ENCODE measurements around the gene FAF1. TPM values are rescaled to one million over a fixed set of nuclear protein-coding genes. Genes with fewer than 3 reads are reported as not detected.

The FAF1 gene
- total RNA-seq, 2 experiments from 2014 or later = 43.5 to 44.0 TPM

- Histone ChIP-seq H3K36me3 (ENCODE audit: insufficient read depth, low read length) (no peaks in the 10 kb centered on the region), H3K9me3 (ENCODE audit: control insufficient read depth in 1 of 2, insufficient read depth in 1 of 2, low read length in 2 of 2) (peaks cover 4 to 27% of the 10 kb centered on the region in 2 experiments), H3K27me3 (ENCODE audit: control insufficient read depth in 1 of 2, insufficient read depth in 2 of 2, low read length in 2 of 2) (peaks cover 58 to 70% of the 10 kb centered on the region in 2 experiments), H3K4me3 (ENCODE audit: low read length) (no peak overlapping the region), H3K4me1 (ENCODE audit: insufficient read depth, low read length) (peaks cover 19% of the 10 kb centered on the region), H3K27ac (ENCODE audit: low read depth in 1 of 2, low read length in 2 of 2) (no peak overlapping the region)
- Mint-ChIP-seq H3K27me3 (peaks cover 70% of the 10 kb centered on the region), H3K4me3 (no peak overlapping the region), H3K27ac (no peak overlapping the region), H3K36me3 (ENCODE audit: low read depth) (no peaks in the 10 kb centered on the region), H3K9me3 (no peaks in the 10 kb centered on the region), H3K4me1 (ENCODE audit: low read depth) (peaks cover 22% of the 10 kb centered on the region)
- intact Hi-C loops (cut with DNase I, micrococcal nuclease) = no loop called here
- TF ChIP-seq, protein P1, sequence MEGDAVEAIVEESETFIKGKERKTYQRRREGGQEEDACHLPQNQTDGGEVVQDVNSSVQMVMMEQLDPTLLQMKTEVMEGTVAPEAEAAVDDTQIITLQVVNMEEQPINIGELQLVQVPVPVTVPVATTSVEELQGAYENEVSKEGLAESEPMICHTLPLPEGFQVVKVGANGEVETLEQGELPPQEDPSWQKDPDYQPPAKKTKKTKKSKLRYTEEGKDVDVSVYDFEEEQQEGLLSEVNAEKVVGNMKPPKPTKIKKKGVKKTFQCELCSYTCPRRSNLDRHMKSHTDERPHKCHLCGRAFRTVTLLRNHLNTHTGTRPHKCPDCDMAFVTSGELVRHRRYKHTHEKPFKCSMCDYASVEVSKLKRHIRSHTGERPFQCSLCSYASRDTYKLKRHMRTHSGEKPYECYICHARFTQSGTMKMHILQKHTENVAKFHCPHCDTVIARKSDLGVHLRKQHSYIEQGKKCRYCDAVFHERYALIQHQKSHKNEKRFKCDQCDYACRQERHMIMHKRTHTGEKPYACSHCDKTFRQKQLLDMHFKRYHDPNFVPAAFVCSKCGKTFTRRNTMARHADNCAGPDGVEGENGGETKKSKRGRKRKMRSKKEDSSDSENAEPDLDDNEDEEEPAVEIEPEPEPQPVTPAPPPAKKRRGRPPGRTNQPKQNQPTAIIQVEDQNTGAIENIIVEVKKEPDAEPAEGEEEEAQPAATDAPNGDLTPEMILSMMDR (IDR thresholded peaks at IDR 0.05) = no peak
- CTCF ChIA-PET = no interaction called here
- POLR2A ChIA-PET = no interaction called here
- ATAC-seq (ENCODE audit: poor library complexity) = no peak
- DNase-seq = no peak
Observed at GRCh38 chr1:50416553-50417453, 543.3 kb downstream of the FAF1 start.

DNA sequence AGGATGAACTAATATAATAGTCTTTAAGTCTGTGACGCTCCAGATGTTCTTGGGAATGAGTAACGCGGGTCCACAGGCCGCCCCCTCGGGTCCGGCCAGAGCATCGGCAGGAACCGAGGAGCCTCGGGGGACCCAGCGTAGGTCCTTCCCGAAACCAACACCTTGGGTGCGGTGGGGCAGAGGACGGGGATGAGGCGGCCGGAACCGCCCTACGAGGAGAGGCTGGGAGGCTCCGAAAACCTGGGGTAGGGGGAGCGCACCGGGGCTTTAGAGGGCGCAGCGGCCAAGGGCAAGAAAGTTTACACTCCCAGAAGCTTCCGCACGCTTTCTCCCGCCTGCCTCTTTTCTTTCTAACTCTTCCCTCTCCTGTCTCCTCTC, 543.9 kb downstream of the FAF1 start:
- Mint-ChIP-seq H3K4me3 (no peak overlapping the region), H3K27ac (no peak overlapping the region), H3K27me3 (peaks cover 66% of the 10 kb centered on the region), H3K9me3 (no peaks in the 10 kb centered on the region), H3K36me3 (ENCODE audit: low read depth) (no peaks in the 10 kb centered on the region), H3K4me1 (ENCODE audit: low read depth) (peaks cover 18% of the 10 kb centered on the region)
- Histone ChIP-seq H3K27ac (ENCODE audit: low read depth in 1 of 2, low read length in 2 of 2) (no peak overlapping the region), H3K4me3 (ENCODE audit: low read length) (no peak overlapping the region), H3K27me3 (ENCODE audit: control insufficient read depth in 1 of 2, insufficient read depth in 2 of 2, low read length in 2 of 2) (peaks cover 54 to 64% of the 10 kb centered on the region in 2 experiments), H3K9me3 (ENCODE audit: control insufficient read depth in 1 of 2, insufficient read depth in 1 of 2, low read length in 2 of 2) (peaks cover 4 to 27% of the 10 kb centered on the region in 2 experiments), H3K36me3 (ENCODE audit: insufficient read depth, low read length) (no peaks in the 10 kb centered on the region), H3K4me1 (ENCODE audit: insufficient read depth, low read length) (peaks cover 19% of the 10 kb centered on the region)
- POLR2A ChIA-PET = interaction anchor here (0.5 kb wide), 1 partner anchor 8 kb away, joined by 4 read pairs; no protein-coding TSS in a partner anchor
- TF ChIP-seq, protein P1 (IDR thresholded peaks at IDR 0.05) = no peak
- CTCF ChIA-PET = no interaction called here
- DNase-seq = no peak
- intact Hi-C loops (cut with DNase I, micrococcal nuclease) = no loop called here
- ATAC-seq (ENCODE audit: poor library complexity) = no peak

DNA sequence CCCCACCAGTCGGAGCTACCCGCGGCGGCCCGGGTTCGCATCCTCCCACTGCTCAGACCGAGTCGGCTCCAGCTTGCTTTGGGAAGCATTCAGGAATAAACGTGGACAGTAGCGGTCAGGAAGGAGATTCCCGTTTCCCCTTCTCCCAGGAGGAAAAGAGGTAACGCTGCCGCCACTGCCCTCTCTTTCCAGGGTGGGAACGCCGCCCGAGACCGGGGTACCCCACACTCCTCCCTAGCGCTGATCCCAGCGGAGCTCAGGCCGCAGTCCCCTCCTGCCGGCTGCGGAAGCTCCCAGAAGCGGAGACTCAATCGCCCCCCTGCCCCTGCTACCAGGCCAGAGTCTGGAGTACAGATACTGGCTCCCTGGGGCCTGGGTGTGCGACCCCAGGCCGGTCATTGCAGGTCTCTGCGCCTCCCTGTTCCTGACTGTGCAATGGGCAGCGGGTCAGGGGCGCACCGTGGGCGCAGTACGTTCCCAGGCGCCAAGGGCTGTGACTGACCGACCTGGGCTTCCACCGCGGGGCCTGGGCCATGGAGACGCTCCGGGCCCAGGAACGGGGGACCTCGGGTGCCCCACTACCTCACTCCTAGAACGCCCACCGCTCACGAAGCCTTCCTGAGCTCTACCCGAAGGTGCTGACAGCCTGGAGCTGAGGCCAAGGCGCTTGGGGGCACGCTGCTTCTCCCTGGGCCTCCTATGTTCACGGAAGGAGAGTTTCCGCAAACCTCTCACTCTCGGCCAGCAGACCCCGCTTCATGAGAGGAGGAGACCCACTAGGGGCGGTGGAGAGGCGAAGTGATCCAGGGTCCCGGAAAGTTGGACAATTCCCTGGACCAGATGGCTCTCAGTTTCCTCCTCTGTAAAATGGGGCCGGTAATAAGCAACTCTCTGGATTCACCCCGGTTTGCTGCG, 544.6 kb downstream of the FAF1 start:
- CTCF ChIA-PET = no interaction called here

More for the DNA sequence above, 544.6 kb downstream of the FAF1 start:
- Histone ChIP-seq H3K36me3 (ENCODE audit: insufficient read depth, low read length) (no peaks in the 10 kb centered on the region), H3K27ac (ENCODE audit: low read depth in 1 of 2, low read length in 2 of 2) (no peak overlapping the region), H3K9me3 (ENCODE audit: control insufficient read depth in 1 of 2, insufficient read depth in 1 of 2, low read length in 2 of 2) (peaks cover 4 to 27% of the 10 kb centered on the region in 2 experiments), H3K27me3 (ENCODE audit: control insufficient read depth in 1 of 2, insufficient read depth in 2 of 2, low read length in 2 of 2) (peaks cover 52 to 58% of the 10 kb centered on the region in 2 experiments), H3K4me1 (ENCODE audit: insufficient read depth, low read length) (peaks cover 19% of the 10 kb centered on the region), H3K4me3 (ENCODE audit: low read length) (no peak overlapping the region)
- POLR2A ChIA-PET = interaction anchor here (0.5 kb wide), 1 partner anchor 9 kb away, joined by 4 read pairs; no protein-coding TSS in a partner anchor
- no peaks in the 10 kb centered on the region for H3K9me3 Mint-ChIP-seq
- intact Hi-C loops (cut with DNase I, micrococcal nuclease) = no loop called here
- TF ChIP-seq, protein P1 (IDR thresholded peaks at IDR 0.05) = no peak
- peaks cover 68% of the 10 kb centered on the region for H3K27me3 Mint-ChIP-seq
- peaks cover 16% of the 10 kb centered on the region for H3K4me1 Mint-ChIP-seq (ENCODE audit: low read depth)
- H3K36me3 Mint-ChIP-seq (ENCODE audit: low read depth) = no peaks in the 10 kb centered on the region
- DNase-seq (no peak), ATAC-seq (ENCODE audit: poor library complexity) (no peak)
- H3K27ac Mint-ChIP-seq = no peak overlapping the region
- no peak overlapping the region for H3K4me3 Mint-ChIP-seq
